SK-N-MC (cell line): ENCODE results near the gene CYP27B1.

Experiments used
- EZH2 ChIP-seq: fragments of 200-600 bp; sonication (generic); IDR thresholded peaks from one replicate; pipeline ENCODE4 v1.6.1; 2017; ENCODE audit warnings: antibody characterized with exemption
- POLR2AphosphoS5 ChIP-seq: IDR thresholded peaks from 2 replicates; pipeline ENCODE4 v1.6.1; 2012; ENCODE audit warnings: mild to moderate bottlenecking, low read depth, low read length, borderline replicate concordance

DNA sequence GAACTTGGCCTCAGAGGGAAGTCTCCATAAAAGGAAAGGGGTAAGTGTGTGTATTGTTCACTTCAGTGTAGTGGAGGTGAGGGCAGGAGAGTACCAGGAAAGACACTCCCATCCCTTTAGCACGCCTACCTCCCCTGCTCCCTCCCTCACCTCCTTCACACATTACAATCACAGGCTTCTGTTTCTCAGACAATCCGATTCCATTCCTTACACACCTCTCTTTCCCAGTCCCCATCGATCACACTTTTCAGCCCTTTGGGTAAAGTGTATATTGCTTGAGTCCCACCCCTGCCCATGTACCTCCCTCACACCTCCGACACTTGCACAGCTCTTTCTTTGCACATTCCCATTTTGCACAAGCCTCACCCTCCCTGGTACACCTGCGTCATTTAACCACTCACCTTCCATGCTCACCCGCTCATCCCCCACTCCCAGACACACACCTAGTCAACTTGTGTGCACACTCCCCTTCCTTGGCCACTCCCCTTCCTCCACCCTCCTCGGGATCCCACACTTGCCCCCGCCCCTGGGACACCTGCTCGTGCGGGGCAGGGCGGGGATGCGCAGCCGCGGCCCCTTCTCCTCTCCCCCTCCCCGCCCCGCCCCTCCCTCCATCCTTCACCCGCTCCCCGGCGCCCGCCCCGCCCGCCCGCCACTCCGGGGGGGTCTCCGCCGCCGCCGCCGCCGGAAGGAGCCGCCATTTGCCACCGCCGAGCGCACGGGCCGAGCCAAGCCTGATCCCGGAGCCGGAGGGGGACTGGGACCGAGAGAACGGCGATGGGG, 12.3 kb downstream of the CYP27B1 start, which contains the start of gene MARCHF9:
- TF ChIP-seq EZH2: no peak
- no peak for TF ChIP-seq POLR2AphosphoS5
